Measurements from ENCODE around the gene SLC35D2. TPM values are rescaled to one million over a fixed set of nuclear protein-coding genes. Genes with fewer than 3 reads are reported as not detected.

Gene SLC35D2
- total and polyA plus RNA-seq, 4 donors, result 19.2 to 44.6 (median 27.5) TPM

DNA sequence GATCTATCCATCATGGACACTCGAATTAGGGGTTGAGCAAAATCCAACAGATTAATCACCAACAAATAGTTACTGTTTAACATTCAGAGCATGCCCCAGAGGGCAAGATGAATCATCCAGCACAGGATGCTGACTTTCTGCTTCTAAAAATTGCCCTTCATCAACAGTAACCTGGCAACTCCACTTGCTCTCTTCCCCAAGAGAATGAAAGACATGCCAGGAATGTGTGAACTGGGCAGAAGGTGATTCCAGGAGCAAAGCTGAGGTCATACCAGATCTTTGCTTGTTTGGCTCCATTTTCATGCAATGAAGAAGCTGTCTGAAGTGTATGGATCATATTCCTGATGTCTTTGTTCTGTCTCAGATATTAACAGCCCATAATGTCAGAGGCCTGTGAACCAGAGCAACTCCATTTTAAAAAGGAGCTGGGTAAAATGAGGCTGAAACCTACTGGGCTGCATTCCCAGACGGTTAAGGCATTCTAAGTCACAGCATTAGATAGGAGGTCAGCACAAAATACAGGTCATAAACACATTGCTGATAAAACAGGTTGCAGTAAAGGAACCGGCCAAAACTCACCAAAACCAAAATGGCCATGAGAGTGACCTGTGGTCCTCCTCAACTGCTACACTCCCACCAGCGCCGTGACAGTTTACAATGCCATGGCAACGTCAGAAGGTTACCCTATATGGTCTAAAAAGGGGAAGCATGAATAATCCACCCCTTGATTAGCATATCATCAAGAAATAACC lies 37.1 kb upstream of the SLC35D2 start:
- TF ChIP-seq FOXA2 (IDR thresholded peaks at IDR 0.05), result peak; percentile 35
- TF ChIP-seq SP1 (IDR thresholded peaks at IDR 0.05), result peak; percentile 94
- peak; percentile 84 for TF ChIP-seq YY1 (IDR thresholded peaks at IDR 0.05)
- TF ChIP-seq, protein P1, sequence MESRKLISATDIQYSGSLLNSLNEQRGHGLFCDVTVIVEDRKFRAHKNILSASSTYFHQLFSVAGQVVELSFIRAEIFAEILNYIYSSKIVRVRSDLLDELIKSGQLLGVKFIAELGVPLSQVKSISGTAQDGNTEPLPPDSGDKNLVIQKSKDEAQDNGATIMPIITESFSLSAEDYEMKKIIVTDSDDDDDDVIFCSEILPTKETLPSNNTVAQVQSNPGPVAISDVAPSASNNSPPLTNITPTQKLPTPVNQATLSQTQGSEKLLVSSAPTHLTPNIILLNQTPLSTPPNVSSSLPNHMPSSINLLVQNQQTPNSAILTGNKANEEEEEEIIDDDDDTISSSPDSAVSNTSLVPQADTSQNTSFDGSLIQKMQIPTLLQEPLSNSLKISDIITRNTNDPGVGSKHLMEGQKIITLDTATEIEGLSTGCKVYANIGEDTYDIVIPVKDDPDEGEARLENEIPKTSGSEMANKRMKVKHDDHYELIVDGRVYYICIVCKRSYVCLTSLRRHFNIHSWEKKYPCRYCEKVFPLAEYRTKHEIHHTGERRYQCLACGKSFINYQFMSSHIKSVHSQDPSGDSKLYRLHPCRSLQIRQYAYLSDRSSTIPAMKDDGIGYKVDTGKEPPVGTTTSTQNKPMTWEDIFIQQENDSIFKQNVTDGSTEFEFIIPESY (IDR thresholded peaks at IDR 0.05), result peak; percentile 55
- TF ChIP-seq EGR1 (IDR thresholded peaks at IDR 0.05; ENCODE audit: low read depth in 2 of 2), result no peak
- TF ChIP-seq RXRA (IDR thresholded peaks at IDR 0.05), result peak; percentile 96 to 98
- TF ChIP-seq, protein P2, sequence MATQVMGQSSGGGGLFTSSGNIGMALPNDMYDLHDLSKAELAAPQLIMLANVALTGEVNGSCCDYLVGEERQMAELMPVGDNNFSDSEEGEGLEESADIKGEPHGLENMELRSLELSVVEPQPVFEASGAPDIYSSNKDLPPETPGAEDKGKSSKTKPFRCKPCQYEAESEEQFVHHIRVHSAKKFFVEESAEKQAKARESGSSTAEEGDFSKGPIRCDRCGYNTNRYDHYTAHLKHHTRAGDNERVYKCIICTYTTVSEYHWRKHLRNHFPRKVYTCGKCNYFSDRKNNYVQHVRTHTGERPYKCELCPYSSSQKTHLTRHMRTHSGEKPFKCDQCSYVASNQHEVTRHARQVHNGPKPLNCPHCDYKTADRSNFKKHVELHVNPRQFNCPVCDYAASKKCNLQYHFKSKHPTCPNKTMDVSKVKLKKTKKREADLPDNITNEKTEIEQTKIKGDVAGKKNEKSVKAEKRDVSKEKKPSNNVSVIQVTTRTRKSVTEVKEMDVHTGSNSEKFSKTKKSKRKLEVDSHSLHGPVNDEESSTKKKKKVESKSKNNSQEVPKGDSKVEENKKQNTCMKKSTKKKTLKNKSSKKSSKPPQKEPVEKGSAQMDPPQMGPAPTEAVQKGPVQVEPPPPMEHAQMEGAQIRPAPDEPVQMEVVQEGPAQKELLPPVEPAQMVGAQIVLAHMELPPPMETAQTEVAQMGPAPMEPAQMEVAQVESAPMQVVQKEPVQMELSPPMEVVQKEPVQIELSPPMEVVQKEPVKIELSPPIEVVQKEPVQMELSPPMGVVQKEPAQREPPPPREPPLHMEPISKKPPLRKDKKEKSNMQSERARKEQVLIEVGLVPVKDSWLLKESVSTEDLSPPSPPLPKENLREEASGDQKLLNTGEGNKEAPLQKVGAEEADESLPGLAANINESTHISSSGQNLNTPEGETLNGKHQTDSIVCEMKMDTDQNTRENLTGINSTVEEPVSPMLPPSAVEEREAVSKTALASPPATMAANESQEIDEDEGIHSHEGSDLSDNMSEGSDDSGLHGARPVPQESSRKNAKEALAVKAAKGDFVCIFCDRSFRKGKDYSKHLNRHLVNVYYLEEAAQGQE (IDR thresholded peaks at IDR 0.05), result peak; percentile 61
- TF ChIP-seq FOXA1 (IDR thresholded peaks at IDR 0.05), result no peak
- TF ChIP-seq GABPA (IDR thresholded peaks at IDR 0.05 in 1 of 2, conservative IDR thresholded peaks at IDR 0.05 in 1 of 2), result peak in 1 of 2 donors; percentile 45
- peak; percentile 66 for TF ChIP-seq HNF4G (IDR thresholded peaks at IDR 0.05)
- peak; percentile 47 to 64 for TF ChIP-seq RAD21 (IDR thresholded peaks at IDR 0.05)
- TF ChIP-seq, protein P3, sequence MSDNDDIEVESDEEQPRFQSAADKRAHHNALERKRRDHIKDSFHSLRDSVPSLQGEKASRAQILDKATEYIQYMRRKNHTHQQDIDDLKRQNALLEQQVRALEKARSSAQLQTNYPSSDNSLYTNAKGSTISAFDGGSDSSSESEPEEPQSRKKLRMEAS (IDR thresholded peaks at IDR 0.05), result peak; percentile 75
- TF ChIP-seq, protein P4, sequence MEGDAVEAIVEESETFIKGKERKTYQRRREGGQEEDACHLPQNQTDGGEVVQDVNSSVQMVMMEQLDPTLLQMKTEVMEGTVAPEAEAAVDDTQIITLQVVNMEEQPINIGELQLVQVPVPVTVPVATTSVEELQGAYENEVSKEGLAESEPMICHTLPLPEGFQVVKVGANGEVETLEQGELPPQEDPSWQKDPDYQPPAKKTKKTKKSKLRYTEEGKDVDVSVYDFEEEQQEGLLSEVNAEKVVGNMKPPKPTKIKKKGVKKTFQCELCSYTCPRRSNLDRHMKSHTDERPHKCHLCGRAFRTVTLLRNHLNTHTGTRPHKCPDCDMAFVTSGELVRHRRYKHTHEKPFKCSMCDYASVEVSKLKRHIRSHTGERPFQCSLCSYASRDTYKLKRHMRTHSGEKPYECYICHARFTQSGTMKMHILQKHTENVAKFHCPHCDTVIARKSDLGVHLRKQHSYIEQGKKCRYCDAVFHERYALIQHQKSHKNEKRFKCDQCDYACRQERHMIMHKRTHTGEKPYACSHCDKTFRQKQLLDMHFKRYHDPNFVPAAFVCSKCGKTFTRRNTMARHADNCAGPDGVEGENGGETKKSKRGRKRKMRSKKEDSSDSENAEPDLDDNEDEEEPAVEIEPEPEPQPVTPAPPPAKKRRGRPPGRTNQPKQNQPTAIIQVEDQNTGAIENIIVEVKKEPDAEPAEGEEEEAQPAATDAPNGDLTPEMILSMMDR (IDR thresholded peaks at IDR 0.05; ENCODE audit: low read depth, low read length, missing input control), result no peak
- TF ChIP-seq, protein P5, sequence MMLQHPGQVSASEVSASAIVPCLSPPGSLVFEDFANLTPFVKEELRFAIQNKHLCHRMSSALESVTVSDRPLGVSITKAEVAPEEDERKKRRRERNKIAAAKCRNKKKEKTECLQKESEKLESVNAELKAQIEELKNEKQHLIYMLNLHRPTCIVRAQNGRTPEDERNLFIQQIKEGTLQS (IDR thresholded peaks at IDR 0.05), result peak; percentile 90
- peak; percentile 86 to 87 for TF ChIP-seq HNF4A (conservative IDR thresholded peaks at IDR 0.05)
- TF ChIP-seq TAF1 (conservative IDR thresholded peaks at IDR 0.05), result peak; percentile 38
- peak; percentile 76 for TF ChIP-seq NR2F2 (IDR thresholded peaks at IDR 0.05)
- peak; percentile 99 for TF ChIP-seq JUND (IDR thresholded peaks at IDR 0.05)
- no peaks in the 10 kb centered on the region for H3K27me3 ChIP-seq (ENCODE audit: control insufficient read depth in 4 of 4, insufficient read depth in 4 of 4, low read length in 3 of 4)
- no peak overlapping the region for H3K4me3 ChIP-seq (ENCODE audit: low read depth in 1 of 3, low read length in 3 of 3)
- peaks cover 4 to 31% (median 27%) of the 10 kb centered on the region in 4 donors for H3K4me1 ChIP-seq (ENCODE audit: control insufficient read depth in 4 of 4, insufficient read depth in 4 of 4, low read length in 3 of 4)
- 30% methylated on average over 6 of the region's 6 CpGs for WGBS
- H3K9me3 ChIP-seq (ENCODE audit: control insufficient read depth in 4 of 4, low read length in 3 of 4), result no peaks in the 10 kb centered on the region
- H3K9ac ChIP-seq (ENCODE audit: low read depth in 1 of 2, low read length in 2 of 2), result no peak overlapping the region
- no peaks in the 10 kb centered on the region for H3K36me3 ChIP-seq (ENCODE audit: control insufficient read depth in 4 of 4, insufficient read depth in 3 of 4, low read depth in 1 of 4, low read length in 3 of 4)
- H3K27ac ChIP-seq (ENCODE audit: low read depth in 1 of 2, low read length in 2 of 2), result peak overlapping the region; percentile 97 to 99
- no peak for DNase-seq (ENCODE audit: low spot score)
